ENCODE measurements around the gene FRAT2. TPM values are rescaled to one million over a fixed set of nuclear protein-coding genes. Genes with fewer than 3 reads are reported as not detected.

Gene FRAT2
- total and polyA plus RNA-seq, 2 of the 13 experiments (the other 11 are each of a cell fraction or from before 2014, with no cell fraction given) = 7.2 to 14.1 TPM

DNA sequence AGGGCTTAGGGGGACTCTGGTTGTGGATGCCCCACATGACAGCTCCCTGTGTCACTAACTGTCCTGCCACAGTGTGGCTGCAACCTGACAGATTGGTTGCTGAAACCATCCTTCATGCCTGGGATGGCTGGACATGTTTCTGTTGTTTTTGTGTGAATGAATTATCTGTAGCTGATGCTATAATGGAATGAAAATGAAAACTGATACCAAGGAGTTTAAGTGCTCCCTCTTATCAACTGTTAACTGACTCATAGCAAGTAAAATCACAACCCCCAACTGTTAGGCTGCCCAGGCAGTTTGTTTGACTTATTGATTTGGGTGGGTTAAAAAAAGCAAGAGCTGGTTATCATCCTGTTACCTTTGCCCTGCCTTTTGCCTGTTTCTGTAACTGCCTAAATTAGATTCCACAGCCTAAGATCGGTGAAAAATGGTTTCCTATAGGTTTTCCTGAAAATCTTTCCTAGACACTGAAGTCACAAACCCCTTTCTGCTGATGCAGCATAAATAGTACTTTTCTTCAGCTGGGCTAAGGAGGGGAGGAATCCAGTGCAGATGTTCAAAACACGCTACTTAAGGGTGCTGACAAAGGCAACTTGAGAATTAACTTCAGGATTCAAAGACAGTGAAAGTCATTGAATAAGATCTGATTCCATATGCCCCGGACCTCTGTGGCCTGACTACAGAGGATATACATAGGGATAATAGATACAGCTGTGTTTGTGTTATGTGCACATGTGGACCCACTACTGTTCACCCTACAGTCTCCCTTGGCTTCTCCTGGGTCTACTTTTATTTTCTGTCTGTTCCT, 5.7 kb downstream of the FRAT2 start (continued):
- TF ChIP-seq, protein P1, sequence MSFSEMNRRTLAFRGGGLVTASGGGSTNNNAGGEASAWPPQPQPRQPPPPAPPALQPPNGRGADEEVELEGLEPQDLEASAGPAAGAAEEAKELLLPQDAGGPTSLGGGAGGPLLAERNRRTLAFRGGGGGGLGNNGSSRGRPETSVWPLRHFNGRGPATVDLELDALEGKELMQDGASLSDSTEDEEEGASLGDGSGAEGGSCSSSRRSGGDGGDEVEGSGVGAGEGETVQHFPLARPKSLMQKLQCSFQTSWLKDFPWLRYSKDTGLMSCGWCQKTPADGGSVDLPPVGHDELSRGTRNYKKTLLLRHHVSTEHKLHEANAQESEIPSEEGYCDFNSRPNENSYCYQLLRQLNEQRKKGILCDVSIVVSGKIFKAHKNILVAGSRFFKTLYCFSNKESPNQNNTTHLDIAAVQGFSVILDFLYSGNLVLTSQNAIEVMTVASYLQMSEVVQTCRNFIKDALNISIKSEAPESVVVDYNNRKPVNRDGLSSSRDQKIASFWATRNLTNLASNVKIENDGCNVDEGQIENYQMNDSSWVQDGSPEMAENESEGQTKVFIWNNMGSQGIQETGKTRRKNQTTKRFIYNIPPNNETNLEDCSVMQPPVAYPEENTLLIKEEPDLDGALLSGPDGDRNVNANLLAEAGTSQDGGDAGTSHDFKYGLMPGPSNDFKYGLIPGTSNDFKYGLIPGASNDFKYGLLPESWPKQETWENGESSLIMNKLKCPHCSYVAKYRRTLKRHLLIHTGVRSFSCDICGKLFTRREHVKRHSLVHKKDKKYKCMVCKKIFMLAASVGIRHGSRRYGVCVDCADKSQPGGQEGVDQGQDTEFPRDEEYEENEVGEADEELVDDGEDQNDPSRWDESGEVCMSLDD (CRISPR knock-in tag; IDR thresholded peaks at IDR 0.05; ENCODE audit: borderline replicate concordance) = no peak
- TF ChIP-seq ZNF556 (CRISPR knock-in tag; IDR thresholded peaks at IDR 0.05; ENCODE audit: borderline replicate concordance) (no peak), ELF1 (CRISPR knock-in tag; IDR thresholded peaks at IDR 0.05) (0 out of 2 replicates have a peak, but pooled peaks have one; percentile 24), SNAPC2 (CRISPR knock-in tag; IDR thresholded peaks at IDR 0.05) (0 out of 2 replicates have a peak, but pooled peaks have one; percentile 45), PCBP2 (optimal IDR thresholded peaks at IDR 0.05; ENCODE audit: low read depth, low read length, poor library complexity, severe bottlenecking) (no peak), GABPA (IDR thresholded peaks at IDR 0.05; ENCODE audit: low read depth, low read length) (no peak), GABPA (CRISPR knock-in tag; IDR thresholded peaks at IDR 0.05; ENCODE audit: low read depth) (peak; percentile 59; the same call in 1 of the 2 replicates)
- TF ChIP-seq, protein P2, sequence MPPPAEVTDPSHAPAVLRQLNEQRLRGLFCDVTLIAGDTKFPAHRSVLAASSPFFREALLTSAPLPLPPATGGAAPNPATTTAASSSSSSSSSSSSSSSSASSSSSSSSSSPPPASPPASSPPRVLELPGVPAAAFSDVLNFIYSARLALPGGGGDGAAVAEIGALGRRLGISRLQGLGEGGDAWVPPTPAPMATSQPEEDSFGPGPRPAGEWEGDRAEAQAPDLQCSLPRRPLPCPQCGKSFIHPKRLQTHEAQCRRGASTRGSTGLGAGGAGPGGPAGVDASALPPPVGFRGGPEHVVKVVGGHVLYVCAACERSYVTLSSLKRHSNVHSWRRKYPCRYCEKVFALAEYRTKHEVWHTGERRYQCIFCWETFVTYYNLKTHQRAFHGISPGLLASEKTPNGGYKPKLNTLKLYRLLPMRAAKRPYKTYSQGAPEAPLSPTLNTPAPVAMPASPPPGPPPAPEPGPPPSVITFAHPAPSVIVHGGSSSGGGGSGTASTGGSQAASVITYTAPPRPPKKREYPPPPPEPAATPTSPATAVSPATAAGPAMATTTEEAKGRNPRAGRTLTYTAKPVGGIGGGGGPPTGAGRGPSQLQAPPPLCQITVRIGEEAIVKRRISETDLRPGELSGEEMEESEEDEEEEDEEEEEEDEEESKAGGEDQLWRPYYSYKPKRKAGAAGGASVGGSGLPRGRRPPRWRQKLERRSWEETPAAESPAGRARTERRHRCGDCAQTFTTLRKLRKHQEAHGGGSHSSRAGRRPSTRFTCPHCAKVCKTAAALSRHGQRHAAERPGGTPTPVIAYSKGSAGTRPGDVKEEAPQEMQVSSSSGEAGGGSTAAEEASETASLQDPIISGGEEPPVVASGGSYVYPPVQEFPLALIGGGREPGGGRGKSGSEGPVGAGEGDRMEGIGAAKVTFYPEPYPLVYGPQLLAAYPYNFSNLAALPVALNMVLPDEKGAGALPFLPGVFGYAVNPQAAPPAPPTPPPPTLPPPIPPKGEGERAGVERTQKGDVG (CRISPR knock-in tag; IDR thresholded peaks at IDR 0.05; ENCODE audit: borderline replicate concordance) = no peak
- TF ChIP-seq, protein P3, sequence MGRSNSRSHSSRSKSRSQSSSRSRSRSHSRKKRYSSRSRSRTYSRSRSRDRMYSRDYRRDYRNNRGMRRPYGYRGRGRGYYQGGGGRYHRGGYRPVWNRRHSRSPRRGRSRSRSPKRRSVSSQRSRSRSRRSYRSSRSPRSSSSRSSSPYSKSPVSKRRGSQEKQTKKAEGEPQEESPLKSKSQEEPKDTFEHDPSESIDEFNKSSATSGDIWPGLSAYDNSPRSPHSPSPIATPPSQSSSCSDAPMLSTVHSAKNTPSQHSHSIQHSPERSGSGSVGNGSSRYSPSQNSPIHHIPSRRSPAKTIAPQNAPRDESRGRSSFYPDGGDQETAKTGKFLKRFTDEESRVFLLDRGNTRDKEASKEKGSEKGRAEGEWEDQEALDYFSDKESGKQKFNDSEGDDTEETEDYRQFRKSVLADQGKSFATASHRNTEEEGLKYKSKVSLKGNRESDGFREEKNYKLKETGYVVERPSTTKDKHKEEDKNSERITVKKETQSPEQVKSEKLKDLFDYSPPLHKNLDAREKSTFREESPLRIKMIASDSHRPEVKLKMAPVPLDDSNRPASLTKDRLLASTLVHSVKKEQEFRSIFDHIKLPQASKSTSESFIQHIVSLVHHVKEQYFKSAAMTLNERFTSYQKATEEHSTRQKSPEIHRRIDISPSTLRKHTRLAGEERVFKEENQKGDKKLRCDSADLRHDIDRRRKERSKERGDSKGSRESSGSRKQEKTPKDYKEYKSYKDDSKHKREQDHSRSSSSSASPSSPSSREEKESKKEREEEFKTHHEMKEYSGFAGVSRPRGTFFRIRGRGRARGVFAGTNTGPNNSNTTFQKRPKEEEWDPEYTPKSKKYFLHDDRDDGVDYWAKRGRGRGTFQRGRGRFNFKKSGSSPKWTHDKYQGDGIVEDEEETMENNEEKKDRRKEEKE (IDR thresholded peaks at IDR 0.05) = no peak
- TF ChIP-seq, protein P4, sequence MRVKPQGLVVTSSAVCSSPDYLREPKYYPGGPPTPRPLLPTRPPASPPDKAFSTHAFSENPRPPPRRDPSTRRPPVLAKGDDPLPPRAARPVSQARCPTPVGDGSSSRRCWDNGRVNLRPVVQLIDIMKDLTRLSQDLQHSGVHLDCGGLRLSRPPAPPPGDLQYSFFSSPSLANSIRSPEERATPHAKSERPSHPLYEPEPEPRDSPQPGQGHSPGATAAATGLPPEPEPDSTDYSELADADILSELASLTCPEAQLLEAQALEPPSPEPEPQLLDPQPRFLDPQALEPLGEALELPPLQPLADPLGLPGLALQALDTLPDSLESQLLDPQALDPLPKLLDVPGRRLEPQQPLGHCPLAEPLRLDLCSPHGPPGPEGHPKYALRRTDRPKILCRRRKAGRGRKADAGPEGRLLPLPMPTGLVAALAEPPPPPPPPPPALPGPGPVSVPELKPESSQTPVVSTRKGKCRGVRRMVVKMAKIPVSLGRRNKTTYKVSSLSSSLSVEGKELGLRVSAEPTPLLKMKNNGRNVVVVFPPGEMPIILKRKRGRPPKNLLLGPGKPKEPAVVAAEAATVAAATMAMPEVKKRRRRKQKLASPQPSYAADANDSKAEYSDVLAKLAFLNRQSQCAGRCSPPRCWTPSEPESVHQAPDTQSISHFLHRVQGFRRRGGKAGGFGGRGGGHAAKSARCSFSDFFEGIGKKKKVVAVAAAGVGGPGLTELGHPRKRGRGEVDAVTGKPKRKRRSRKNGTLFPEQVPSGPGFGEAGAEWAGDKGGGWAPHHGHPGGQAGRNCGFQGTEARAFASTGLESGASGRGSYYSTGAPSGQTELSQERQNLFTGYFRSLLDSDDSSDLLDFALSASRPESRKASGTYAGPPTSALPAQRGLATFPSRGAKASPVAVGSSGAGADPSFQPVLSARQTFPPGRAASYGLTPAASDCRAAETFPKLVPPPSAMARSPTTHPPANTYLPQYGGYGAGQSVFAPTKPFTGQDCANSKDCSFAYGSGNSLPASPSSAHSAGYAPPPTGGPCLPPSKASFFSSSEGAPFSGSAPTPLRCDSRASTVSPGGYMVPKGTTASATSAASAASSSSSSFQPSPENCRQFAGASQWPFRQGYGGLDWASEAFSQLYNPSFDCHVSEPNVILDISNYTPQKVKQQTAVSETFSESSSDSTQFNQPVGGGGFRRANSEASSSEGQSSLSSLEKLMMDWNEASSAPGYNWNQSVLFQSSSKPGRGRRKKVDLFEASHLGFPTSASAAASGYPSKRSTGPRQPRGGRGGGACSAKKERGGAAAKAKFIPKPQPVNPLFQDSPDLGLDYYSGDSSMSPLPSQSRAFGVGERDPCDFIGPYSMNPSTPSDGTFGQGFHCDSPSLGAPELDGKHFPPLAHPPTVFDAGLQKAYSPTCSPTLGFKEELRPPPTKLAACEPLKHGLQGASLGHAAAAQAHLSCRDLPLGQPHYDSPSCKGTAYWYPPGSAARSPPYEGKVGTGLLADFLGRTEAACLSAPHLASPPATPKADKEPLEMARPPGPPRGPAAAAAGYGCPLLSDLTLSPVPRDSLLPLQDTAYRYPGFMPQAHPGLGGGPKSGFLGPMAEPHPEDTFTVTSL (CRISPR knock-in tag; IDR thresholded peaks at IDR 0.05; ENCODE audit: borderline replicate concordance) = peak; percentile 51; the same call in 1 of the 2 replicates
- TF ChIP-seq, protein P5, sequence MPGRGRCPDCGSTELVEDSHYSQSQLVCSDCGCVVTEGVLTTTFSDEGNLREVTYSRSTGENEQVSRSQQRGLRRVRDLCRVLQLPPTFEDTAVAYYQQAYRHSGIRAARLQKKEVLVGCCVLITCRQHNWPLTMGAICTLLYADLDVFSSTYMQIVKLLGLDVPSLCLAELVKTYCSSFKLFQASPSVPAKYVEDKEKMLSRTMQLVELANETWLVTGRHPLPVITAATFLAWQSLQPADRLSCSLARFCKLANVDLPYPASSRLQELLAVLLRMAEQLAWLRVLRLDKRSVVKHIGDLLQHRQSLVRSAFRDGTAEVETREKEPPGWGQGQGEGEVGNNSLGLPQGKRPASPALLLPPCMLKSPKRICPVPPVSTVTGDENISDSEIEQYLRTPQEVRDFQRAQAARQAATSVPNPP (CRISPR knock-in tag; IDR thresholded peaks at IDR 0.05) = no peak
